ENCODE data around the gene JMJD8.

GRCh38 chr16:711548-712320, 27.6 kb upstream of the JMJD8 start:
- TF ChIP-seq CTCF (IDR thresholded peaks at IDR 0.05; ENCODE audit: low read length) (peak; percentile 77), EZH2 (optimal IDR thresholded peaks at IDR 0.05; ENCODE audit: low read depth, low read length) (no peak)

Data from MM.1S (cell line).